HCT116 (cell line): ENCODE results near the gene SMNDC1. TPM values are rescaled to one million over a fixed set of nuclear protein-coding genes. Genes with fewer than 3 reads are reported as not detected.

Experiments
- ATAC-seq: fragments of 200-7000 bp; cut with Tn5 transposase; 2 replicates; pipeline ENCODE4 v1.9.1; 2020; ENCODE audit warnings: mild to moderate bottlenecking, moderate library complexity
- BruUV-seq: library from RNA; stranded (reverse); fragments of 400-500 nt; replicated peaks from 2 replicates; lab custom pipeline; 2021; lab: Mats Ljungman, UMichigan
- CTCF ChIA-PET: fragments of 300-600 bp; sonication (Branson Sonifier 250); formaldehyde crosslinking; loops from one replicate; lab custom pipeline; 2021; ENCODE audit warnings: antibody characterized with exemption; lab: Charles Lee
- POLR2A ChIA-PET: fragments of 300-600, 350-600 bp; sonication (Branson Sonifier 250); formaldehyde crosslinking; loops from one replicate; lab custom pipeline; 2021; ENCODE audit warnings: antibody characterized with exemption; lab: Charles Lee
- RAD21 ChIA-PET, 2 experiments: fragments of 300-600 bp; sonication (Branson Sonifier 250); formaldehyde crosslinking; loops; one replicate each; lab custom pipeline; 2023; ENCODE audit warnings: low total read pairs in 2 of 2; ENCODE audit not compliant: uncharacterized antibody in 2 of 2, unreplicated experiment in 2 of 2, low non-redundant PET in 1 of 2; lab: Charles Lee
- DNase-seq: peaks from one replicate; pipeline ENCODE4 v3.0.0-alpha.2; 2010; ENCODE audit warnings: low read depth, low spot score
- H2AFZ ChIP-seq: fragments of 200-600 bp; shearing (Covaris generic), sonication (generic); 2 replicates; pipeline ENCODE4 v1.6.1; 2017; ENCODE audit warnings: low read depth, mixed run types, mixed read lengths, antibody characterized with exemption, low read length; ENCODE audit not compliant: poor library complexity, severe bottlenecking
- H3K27ac ChIP-seq: 2 replicates; pipeline ENCODE4 v1.5.1; 2012; ENCODE audit warnings: low read depth, low read length
- H3K27me3 ChIP-seq: fragments of 200-600 bp; sonication (generic); 2 replicates; pipeline ENCODE4 v1.6.1; 2016; ENCODE audit warnings: mixed run types, low read length, mixed read lengths; ENCODE audit not compliant: insufficient read depth
- H3K36me3 ChIP-seq, 2 experiments: fragments of 200-500 bp in 1 of 2; fragments of 200-600 bp in 1 of 2; sonication (Bioruptor generic) in 1 of 2; sonication (generic) in 1 of 2; 2 replicates each; pipeline versions ENCODE4 v1.5.1 to v1.6.1; 2014 to 2016; ENCODE audit warnings: low read length in 2 of 2, inconsistent platforms in 1 of 2, mixed read lengths in 1 of 2, mixed run types in 1 of 2; ENCODE audit not compliant: insufficient read depth in 2 of 2, control insufficient read depth in 1 of 2
- H3K4me1 ChIP-seq, 2 experiments: fragments of 200-600 bp in 1 of 2; sonication (generic) in 1 of 2; 2 replicates each; pipeline versions ENCODE4 v1.5.1 to v1.6.1; 2012 to 2017; ENCODE audit warnings: low read length in 2 of 2, inconsistent platforms in 1 of 2, mild to moderate bottlenecking in 1 of 2, mixed read lengths in 1 of 2, mixed run types in 1 of 2, moderate library complexity in 1 of 2; ENCODE audit not compliant: insufficient read depth in 2 of 2, control insufficient read depth in 1 of 2
- H3K4me2 ChIP-seq: fragments of 200-600 bp; sonication (generic); 2 replicates; pipeline ENCODE4 v1.6.1; 2017; ENCODE audit warnings: mixed run types, low read length, mixed read lengths
- H3K4me3 ChIP-seq, 2 experiments: fragments of 200-600 bp in 1 of 2; sonication (generic) in 1 of 2; replicated peaks in 1 of 2; 2 replicates each; pipeline ENCODE4 v1.5.1; 2011 to 2016; ENCODE audit warnings: low read length in 2 of 2, control low read depth in 1 of 2, low read depth in 1 of 2, mild to moderate bottlenecking in 1 of 2, mixed read lengths in 1 of 2, mixed run types in 1 of 2
- H3K79me2 ChIP-seq: fragments of 200-600 bp; sonication (generic); 2 replicates; pipeline ENCODE4 v1.6.1; 2017; ENCODE audit warnings: mild to moderate bottlenecking, mixed run types, low read length, moderate library complexity, mixed read lengths; ENCODE audit not compliant: insufficient read depth
- H3K9ac ChIP-seq: fragments of 200-600 bp; sonication (generic); 2 replicates; pipeline ENCODE4 v1.6.1; 2016; ENCODE audit warnings: low read length, mixed read lengths
- H3K9me2 ChIP-seq: fragments of 200-600 bp; sonication (generic), shearing (Covaris generic); 2 replicates; pipeline ENCODE4 v1.6.1; 2017; ENCODE audit warnings: mixed run types, mild to moderate bottlenecking, moderate library complexity; ENCODE audit not compliant: insufficient read depth
- H3K9me3 ChIP-seq, 2 experiments: fragments of 200-500 bp in 1 of 2; fragments of 200-600 bp in 1 of 2; sonication (Bioruptor generic) in 1 of 2; sonication (generic) in 1 of 2; 2 replicates each; pipeline ENCODE4 v1.6.1; 2014 to 2017; ENCODE audit warnings: low read length in 2 of 2, mixed read lengths in 2 of 2, inconsistent platforms in 1 of 2, low read depth in 1 of 2, mild to moderate bottlenecking in 1 of 2, mixed run types in 1 of 2, moderate library complexity in 1 of 2; ENCODE audit not compliant: control insufficient read depth in 1 of 2, insufficient read depth in 1 of 2
- H4K20me1 ChIP-seq: fragments of 200-600 bp; sonication (generic), shearing (Covaris generic); 2 replicates; pipeline ENCODE4 v1.6.1; 2017; ENCODE audit warnings: mixed run types, mild to moderate bottlenecking, moderate library complexity; ENCODE audit not compliant: insufficient read depth
- CEBPB ChIP-seq: IDR thresholded peaks from 2 replicates; pipeline ENCODE4 v1.6.1; 2012; ENCODE audit warnings: low read depth
- CTCF ChIP-seq, 3 experiments: fragments of 200-600 bp in 1 of 3; sonication (generic) in 1 of 3; IDR thresholded peaks in 2 of 3; conservative IDR thresholded peaks in 1 of 3; 2 replicates each; pipeline ENCODE4 v1.5.1; 2012 to 2017; ENCODE audit warnings: low read depth in 2 of 3, low read length in 2 of 3, antibody characterized with exemption in 1 of 3, borderline replicate concordance in 1 of 3, control low read depth in 1 of 3, mild to moderate bottlenecking in 1 of 3, mixed read lengths in 1 of 3, mixed run types in 1 of 3, moderate library complexity in 1 of 3; ENCODE audit not compliant: insufficient read depth in 1 of 3
- ELF1 ChIP-seq: IDR thresholded peaks from 2 replicates; pipeline ENCODE4 v1.6.1; 2012; ENCODE audit warnings: low read depth, borderline replicate concordance
- TCF7L2 ChIP-seq: IDR thresholded peaks from 2 replicates; pipeline ENCODE4 v1.7.0; 2011; ENCODE audit warnings: borderline replicate concordance, inconsistent platforms; ENCODE audit not compliant: insufficient read depth, insufficient read length; ENCODE audit errors: extremely low read depth
- YY1 ChIP-seq: IDR thresholded peaks from 2 replicates; pipeline ENCODE4 v1.6.1; 2011; ENCODE audit warnings: low read length, low read depth, moderate library complexity, mild to moderate bottlenecking; ENCODE audit not compliant: insufficient replicate concordance; ENCODE audit errors: extremely low read depth
- ZFX ChIP-seq: fragments of 450-650 bp; IDR thresholded peaks from 2 replicates; pipeline ENCODE4 v1.6.1; 2017
- intact Hi-C: fragments of 100-400 bp; cut with micrococcal nuclease; formaldehyde crosslinking; loops from 2 replicates; pipeline ENCODE4 v1.10.0; 2022
- total RNA-seq: library from RNA; stranded (reverse); gene quantifications from one replicate; pipeline ENCODE4 v1.2.1, GENCODE V29; 2021; ENCODE audit not compliant: unreplicated experiment

The SMNDC1 gene
- total RNA-seq, 1 experiment from 2014 or later: 61.7 TPM

GRCh38 chr10:110354322-110354766, 49.6 kb upstream of the SMNDC1 start:
- peak overlapping the region; percentile 7 for H2AFZ ChIP-seq
- ChIA-PET CTCF (interaction anchor here (0.6 to 4.5 kb wide), 38 partner anchors 9 to 246 kb away, joined by 3 to 31 read pairs (median 5); no protein-coding TSS in a partner anchor), RAD21 (interaction anchor here (0.7 to 1.5 kb wide), 8 partner anchors 16 to 192 kb away, joined by 3 to 7 read pairs (median 3); no protein-coding TSS in a partner anchor), POLR2A (interaction anchor here (0.6 to 4.3 kb wide), 14 partner anchors 37 to 155 kb away, joined by 3 to 29 read pairs (median 5); no protein-coding TSS in a partner anchor)
- H3K9me3 ChIP-seq: no peaks in the 10 kb centered on the region
- peak overlapping the region; percentile 37 for H3K9ac ChIP-seq
- H3K79me2 ChIP-seq: no peaks in the 10 kb centered on the region
- no peaks in the 10 kb centered on the region for H3K36me3 ChIP-seq
- H3K4me3 ChIP-seq: peak overlapping the region; percentile 27 to 36
- no peaks in the 10 kb centered on the region for H3K27me3 ChIP-seq
- H4K20me1 ChIP-seq: no peaks in the 10 kb centered on the region
- no peaks in the 10 kb centered on the region for H3K9me2 ChIP-seq
- H3K4me1 ChIP-seq: peaks cover 58 to 68% of the 10 kb centered on the region in 2 experiments
- DNase-seq (peak; percentile 85), ATAC-seq (peak; percentile 76)
- no TSS peak for BruUV-seq
- H3K4me2 ChIP-seq: peak overlapping the region; percentile 69
- 0 out of 2 replicates have a peak overlapping the region, but pooled peaks have one; percentile 6 for H3K27ac ChIP-seq
- TF ChIP-seq YY1 (peak; percentile 81), CTCF (IDR thresholded peaks at IDR 0.05 in 2 of 3, conservative IDR thresholded peaks at IDR 0.05 in 1 of 3; ENCODE audit: borderline replicate concordance in 1 of 3, insufficient read depth in 1 of 3, low read depth in 2 of 3, low read length in 2 of 3) (peak in 2 of 3 experiments; percentile 97; a peak in 4 of 6 replicates), ELF1 (no peak), ZFX (no peak), CEBPB (no peak), TCF7L2 (peak; percentile 43)
- intact Hi-C loops: loop anchor here (1.0 to 5.0 kb wide), 4 partner anchors 42 to 193 kb away; partner anchors contain the start of gene DUSP5
